ENCODE results near the gene FGA.

The FGA gene

DNA sequence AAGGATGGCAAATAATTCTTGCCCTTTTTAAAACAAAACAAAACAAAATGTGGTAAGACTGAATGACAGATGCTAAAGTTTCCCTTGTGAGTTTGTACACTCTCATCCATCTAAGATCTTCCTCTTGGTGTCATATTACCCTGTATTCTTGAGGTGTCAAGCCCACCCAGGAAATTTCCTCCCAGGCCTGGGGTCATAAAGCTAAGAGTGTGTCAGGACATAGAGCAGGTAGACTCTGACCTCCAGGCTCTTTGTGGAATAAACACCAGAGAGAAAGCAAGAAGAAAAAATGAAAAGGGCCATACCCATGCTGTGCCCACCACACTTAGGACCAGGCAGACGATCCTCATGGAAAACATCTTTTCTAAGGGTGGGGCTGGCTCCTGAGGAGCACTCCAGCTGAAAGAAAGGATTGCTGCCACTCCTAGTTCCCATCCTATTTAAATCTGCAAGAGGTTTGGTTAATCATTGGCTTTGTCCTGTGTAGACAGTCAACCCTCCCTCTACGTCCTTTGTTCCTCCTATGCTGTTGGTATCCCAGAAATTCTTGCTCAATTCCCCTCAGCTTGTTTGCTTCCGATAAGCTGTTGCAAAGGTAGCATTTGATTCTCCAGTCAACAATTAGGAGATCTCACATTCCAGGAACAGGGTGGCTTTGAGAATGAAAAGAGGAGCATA is at the start of gene FGA:
FGA (minus strand) TSS at position 414 of the 678 bp plus-strand sequence; CDS start at position 359, 55 bp downstream.
- DNase-seq: no peak

DNA sequence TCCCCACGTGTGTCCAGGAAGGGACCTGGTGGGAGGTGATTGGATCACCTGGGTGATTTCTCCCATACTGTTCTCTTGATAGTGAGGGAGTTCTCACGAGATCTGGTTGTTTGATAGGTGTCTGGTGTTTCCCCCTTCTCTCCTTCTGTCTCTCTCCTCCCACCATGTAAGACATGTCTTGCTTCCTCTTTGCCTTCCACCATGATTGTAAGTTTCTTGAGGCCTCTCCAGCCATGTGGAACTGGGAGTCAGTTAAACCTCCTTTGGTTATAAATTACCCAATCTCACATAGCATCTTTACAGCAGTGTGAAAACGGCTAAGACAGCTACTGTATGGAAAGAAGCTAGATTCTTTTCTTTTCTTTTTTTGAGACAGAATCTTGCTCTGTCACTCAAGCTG is 43.5 kb upstream of the FGA start:
- DNase-seq: no peak

DNA sequence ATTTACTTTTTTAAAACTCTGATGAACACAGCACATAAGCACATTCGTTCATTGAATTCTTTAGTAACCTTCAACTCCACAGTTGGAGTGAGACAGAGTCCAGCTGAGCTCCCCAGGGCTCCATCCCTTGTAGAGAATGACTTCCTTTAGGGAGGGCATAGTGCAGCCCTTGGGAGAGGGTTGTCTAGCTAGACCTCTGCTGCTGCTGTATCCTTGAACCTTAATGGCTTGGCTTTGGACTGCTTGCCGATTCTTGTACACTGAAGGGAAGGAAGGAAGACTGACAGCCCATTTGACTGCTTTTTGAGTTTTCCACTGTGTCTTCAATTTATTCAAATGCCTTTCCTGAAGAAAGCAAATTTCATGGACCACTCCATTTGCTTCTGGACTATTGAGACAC is 41.3 kb upstream of the FGA start:
- no peak for DNase-seq

DNA sequence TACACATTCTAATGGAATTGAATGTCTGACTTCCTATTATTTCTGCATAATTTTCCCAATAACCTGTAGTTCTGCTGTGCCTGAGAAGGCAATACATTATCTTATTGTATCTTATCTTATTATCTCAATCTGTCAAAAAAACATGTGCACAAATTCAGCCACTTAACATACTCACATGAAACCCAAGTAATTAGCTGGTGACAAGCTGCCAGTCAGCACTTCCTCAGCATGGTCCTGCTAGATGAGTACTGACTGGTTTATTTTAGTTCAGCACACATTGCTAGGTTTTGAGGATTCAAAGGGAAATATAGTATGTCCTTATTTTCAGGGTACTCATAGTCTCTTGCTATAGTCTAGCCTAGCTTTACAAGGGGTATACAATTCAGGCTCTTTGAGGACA is 39.8 kb upstream of the FGA start:
- DNase-seq: no peak

DNA sequence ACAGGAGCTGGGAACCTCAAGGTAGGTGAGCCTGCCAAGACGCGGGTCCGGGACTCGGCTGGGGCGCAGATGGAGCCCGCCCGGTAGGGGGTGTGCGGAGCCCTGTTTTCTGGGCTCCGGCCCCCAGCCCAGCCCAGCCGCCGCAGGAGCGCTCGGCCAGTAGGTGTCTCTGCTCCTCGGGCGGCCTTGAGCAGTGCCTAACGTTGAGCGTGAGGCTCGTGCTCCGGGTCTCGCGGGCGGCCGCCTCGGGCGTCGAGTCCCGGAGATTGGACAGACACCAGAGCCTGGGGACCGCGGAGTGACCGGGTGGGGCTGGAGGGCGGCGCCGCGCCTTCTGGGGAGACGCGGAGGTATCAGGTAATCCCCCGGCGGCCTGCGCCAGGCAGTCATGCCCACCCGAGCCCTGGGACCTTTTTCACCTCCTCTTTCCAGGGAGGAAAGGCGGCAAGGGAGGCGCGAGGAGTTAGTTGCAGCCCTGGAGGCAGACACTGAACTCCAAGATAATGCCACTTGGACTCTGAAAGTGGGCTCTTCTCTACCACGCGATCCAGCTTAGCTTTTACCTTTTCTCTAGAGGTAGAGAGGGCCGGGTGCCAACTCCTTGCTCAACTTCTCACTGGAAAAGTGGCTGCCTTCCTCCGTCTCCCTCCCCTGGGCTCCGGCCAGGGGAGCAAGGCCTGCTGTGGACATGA is 36.4 kb upstream of the FGA start:
- peak; percentile 67 for DNase-seq

DNA sequence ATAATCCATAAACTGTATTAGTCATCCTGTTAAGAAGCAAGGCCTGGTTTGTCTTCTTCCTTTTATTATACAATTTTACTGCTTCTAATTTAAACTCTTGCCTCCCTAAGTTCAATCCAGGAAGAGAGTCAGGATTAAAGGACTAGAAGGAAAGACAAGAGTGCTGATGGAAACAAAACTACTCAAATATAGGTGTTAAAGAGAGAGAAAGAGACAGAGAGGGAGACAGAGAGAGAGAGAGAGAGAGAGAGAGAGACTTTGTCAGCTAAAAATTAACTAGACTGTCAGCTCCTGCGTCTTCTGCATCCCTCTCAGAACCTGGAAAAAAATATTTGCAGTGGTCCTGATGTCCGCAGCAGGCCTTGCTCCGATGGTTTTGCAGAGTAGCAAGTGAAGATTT is 35.4 kb upstream of the FGA start:
- no peak for DNase-seq

DNA sequence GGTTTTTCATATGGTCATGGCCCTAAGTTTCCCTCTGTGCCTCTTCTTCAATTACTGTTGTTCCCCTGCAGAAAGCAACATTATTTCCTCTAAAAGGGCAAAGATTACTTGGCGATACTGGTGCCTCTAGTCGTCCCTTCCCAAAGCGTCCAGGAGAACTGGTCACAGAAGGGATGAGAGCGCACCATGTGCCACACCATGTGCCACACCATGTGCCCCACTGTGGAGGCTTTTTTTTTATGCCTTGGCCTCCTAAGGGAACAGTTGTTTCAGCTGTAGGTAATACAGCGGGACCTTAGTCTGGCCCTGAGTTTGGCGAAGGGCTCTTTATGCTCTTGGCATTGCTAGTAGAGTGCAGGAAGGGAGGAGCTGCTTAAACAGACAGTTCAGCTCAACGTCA is 33.5 kb upstream of the FGA start:
- DNase-seq: no peak

DNA sequence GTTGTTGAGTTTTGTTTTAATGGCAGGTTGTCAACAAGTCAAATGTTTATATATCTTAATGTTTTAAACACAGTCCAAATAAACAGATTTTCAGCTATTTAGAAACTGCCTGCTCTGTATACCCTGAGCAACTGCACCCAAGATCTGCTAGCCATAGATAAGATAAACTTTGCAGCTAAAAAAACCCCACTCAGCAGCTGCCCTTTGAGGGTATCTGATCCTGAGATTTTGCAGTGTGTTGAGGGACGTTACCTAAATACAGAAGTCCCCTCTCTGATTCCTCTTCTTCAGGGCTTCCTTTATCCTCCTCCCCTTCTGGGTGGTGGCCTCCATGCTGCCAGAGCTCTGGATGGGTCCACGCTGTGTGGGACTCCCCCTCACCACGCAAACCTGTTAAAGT is 32.9 kb upstream of the FGA start:
- no peak for DNase-seq

DNA sequence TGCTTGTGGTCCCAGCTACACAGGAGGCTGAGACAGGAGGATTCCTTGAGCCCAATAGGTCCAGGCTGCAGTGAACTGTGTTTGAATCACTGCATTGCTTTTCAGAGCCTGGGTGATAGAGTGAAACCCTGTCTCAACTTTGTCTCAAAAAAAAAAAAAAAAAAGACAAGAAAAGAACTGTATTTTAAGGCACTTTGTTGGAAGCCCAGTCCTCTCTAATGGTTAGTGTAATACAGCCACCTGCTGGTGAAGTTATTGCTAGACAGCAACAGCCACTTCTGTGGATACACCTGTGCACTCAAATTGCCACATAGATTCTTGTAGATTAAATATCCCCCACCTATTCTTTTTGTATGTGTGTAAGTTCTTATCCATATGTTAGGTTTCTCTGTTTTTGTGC is 32.1 kb upstream of the FGA start:
- no peak for DNase-seq

DNA sequence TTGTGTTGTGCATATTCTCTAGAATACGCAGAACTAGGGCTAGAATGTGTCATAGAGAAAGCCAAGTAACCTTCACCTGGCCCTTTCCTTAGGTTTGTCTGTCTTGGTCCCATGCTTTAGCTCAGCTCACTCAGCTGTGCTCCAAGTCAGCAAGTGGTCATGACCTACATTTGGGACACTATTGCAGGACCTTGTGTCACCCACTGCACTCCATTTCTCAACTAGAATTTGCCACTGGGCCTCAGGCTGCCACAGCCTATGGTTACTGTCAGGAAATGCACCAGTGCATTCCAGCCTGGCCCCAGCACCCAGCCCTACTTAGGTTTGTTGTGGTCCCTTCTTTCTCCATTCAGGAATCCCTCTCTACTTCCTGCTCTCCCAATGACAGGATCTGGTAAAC is 29.6 kb upstream of the FGA start:
- DNase-seq: no peak

DNA sequence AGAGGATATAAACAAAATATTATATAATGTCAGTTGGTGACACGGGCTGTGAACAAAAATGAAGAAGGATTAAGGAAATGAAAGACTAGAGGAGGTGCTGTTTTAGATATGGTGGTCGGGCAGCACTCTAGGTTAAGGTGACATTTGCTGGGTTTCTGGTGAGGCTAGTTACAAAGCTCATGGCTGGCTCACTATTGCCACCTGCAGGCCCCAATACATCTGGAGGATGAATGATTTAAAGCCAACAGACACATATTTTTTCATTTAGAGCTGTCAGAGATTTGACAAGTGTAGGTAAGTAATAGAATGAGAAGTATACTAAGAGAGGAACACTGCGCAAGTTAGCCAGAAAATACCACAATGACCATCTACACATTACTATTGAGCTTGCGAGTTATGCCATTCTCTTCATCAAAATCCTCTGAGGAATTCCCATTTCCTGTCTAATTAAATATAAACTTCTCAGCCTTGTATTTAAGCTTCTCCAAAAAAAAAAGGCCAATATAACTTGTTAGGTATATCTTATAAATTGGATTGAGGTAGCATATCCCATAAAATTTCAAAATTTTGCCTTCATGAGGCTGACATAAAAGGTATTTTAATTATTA is 28.3 kb upstream of the FGA start:
- DNase-seq: peak; percentile 62

DNA sequence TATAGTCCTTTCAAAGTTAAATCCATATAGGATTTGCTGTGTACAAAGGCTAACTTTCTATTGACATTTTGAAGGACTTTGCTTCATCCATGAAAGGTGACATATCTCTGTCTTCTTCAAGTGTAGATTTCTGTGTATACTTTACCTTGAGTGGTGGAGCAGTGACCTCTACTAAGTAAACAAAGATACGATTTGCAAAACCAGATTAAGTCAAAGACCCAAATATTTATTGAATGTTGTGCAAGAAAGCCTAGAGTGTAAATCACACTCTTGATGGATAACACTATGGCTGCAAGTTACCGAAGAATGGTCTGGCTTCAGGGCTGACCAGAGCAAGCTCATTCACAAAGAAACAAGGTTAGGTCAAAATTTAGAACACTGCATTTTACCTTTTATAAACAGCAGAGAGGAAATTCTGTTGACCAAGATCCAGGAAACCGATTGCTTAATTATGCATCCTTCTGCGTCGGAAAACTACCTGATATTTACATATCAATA is 27.3 kb upstream of the FGA start:
- DNase-seq: no peak

DNA sequence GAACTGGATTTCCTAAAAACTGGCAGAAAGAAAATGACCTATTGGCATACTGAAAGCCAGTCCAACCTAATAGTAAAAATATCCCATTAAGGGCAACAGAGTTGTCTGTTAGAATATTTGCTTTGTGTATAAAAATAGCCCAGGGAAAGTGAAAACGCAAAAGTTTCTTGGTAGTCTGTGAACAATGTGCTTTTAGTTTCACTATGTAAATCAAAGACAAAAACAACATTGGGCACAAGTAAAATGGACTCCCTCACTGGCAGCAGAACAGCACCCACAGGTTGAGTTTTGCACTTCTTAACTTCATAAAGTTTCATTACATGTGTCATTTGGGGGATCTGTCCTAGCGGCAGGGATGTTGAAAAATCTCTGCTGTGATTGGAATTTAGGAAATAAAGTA is 26.2 kb upstream of the FGA start:
- no peak for DNase-seq

DNA sequence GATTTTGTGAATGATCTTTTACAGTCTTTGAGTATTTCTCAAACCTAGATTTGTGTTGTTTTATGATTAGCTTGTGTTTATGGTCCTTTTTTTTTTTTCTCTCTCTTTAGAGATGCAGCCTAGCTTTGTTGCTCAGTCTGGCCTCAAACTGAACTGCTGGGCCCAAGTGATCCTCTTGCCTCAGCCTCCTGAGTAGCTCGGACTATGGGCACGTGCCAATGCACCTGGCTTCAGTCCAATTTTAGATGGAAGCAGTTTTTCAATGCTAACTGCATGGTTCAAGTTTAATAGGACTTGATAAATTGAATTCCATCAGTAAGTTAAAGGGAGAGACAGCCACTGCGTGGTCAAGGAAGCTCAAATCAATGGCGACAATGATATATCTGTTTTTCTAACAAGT is 25.7 kb upstream of the FGA start:
- no peak for DNase-seq

DNA sequence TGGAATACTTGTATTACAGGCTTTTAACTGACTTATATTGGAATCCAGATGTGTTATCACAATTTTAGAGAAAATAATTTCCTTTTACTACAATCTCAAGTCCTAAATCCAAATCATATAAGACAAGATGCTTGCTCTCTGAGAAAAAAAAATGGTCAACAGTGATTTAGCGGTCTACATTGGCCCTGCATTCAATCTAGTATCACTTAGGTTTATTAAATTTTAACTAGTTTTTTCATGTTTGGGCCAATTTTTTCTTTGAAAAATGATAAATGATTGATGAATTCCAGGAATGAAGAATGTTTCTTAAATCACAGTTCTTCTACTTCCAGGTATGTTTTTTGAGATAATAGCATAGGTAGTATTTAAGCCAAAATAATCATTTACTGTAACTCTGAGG is 24.7 kb upstream of the FGA start:
- no peak for DNase-seq

DNA sequence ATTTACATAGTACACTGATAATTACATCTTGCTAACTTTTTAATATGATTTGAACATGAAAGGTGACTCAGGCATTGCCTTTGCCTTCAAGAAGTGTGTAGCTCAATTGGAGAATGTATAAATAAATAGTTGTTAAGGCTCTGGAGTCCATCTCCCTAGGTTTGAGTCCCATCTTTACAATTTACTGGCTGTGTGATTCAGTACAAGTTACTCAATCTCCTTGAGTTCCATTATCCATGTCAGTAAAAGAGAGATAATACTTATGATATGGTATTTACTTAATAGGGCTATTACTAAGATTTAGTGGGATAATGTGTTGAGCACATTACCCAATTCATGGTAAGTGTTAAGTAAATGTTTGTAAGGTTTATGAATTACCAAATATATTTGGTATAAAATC is 23.8 kb upstream of the FGA start:
- DNase-seq: no peak

DNA sequence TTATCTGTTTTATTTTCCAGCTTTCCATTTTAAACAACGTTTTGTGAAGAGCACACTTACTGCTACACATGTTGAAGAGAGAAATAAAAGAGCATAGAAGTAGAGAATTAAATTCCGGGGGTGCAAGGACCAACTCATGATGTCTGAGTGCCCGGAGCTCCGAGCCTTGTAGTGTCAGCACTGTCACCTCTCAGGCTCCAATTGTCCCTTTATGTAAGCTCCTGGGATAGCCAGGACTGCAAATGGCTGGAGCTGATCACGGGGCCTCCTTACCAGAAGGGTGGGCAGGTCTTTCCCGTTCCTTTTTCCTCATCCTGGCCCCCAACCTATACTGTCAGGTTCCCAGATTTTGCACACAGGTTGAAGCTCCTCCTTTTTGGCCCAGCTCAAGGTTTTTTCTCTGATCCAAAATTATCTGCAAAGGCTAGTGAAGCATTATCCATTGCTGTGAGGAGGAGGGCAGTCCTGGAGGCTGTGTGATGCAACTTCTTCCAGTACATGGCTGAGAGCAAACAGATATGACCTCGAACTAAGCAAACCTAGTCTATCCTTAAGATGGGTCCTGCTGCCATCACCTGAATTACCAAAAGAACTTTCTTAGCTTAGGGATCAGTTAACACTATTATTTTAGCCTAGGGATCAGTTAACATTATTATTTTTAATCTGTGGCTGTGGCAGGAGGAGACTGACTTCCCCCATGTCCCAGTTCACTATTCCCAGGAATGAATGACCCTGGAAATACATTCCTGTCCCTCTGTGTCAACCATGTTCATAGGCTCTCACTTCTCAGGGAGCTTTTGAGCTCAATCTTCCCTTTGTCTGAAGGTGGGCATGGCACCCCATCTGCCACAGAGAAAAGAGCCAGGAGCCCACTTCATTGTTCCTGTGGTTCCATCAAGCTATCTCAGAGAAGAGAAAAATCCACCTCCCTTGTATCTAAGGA is 22.2 kb upstream of the FGA start, which contains the start of gene FGG:
FGG (minus strand) TSS at position 185 of the 943 bp plus-strand sequence; CDS start at position 138, 47 bp downstream.
- no peak for DNase-seq

DNA sequence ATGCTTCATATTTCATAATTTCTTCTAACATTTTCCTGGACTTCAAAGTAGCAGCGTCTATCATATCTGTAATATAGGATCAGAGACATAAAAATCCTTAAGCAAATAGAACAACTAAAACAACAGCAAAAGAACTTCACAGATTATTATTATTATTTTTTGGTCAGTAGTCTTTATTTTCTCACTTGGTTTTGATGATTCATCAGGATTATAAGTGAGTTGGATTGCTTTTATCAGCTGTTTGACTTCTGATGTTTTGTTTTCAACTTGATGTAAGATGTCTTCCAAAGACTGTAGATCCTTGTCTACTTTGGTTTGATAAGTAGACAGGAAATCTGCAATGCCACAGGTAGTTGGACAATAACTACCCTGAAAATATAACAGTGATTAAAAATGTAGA is 21.3 kb upstream of the FGA start:
- DNase-seq: no peak

DNA sequence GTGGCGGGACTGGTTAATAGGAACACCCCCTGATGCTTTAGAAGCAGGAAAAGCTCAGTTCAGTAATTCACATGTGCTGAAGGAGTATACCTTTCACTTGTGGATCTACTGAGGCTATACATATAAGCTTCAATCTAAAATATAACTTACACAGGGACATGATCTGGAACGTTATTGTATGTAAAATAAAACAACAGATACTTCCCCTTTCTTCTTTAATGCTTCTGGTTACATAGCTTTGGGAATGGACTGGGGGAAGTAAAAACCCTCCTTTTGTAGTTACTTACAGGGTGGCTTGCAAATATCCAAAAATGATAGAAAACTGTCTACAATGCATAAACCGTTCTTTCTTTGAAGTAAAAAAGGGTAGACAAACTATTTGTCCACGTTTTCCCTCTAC is 20.0 kb upstream of the FGA start:
- no peak for DNase-seq

DNA sequence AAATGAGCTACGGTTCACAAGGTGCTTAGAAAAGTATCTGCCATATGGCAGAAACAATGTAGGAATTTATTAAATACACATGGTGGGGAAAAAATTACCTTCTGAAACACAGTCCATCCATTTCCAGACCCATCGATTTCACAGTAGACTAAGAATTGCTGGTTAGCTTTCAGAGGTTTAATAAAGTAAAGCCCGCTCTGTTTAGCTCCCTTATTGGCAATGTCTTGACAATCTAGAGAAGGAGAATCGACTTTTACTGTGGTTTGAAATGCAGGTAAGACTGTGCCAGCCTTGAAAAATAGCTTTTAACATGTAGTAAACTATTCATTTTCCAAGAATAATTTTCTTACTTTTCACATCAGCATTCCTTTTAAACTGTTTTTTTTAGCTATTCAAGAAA is 19.0 kb upstream of the FGA start:
- DNase-seq: no peak

DNA sequence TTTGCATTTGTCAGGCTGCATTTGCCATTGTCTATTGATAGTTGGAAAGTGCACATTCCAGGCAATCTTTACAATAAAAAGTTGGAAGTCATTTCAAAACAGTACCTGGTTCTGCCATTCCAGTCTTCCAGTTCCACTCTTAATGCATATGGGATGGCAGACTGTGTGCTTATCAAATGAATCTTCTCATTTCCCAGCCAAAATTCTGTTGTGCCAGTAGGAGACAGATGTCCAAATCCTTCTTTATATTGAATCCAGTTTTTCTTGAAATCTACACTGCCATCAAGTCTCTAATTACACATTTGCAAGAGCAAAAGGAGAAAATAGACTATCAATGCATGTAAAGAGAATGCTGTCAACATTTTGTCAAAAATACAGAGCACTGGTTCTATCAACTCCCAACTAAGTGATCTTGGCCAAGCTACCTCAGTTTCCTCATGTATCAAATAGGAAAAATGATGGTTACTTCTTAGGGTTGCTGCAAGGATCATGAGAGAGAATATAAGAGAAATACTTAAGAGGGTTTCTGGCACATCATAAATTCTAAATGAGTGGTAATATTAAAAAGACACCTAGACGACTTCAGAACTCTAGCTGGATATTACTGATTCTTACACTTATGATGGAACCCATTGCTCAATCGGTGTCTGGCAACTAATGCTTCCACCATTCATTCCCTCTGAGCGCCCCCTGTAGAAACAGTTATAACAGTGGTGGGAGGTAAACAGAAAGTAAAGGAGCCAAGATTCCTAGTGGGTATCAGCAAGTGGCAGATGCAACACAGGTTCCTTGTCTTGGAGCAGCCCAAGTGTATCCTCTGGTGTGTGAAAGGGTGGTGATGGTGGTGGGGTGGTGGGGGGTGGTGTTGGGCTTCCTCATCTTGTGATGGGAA is 18.1 kb upstream of the FGA start:
- DNase-seq: no peak
